NK-92 (cell line): ENCODE results near the gene UBP1.
"Not testable (repeated sequence)": the region's sequence is repeated elsewhere in the genome, so short reads cannot be mapped to it uniquely, and the experiment has no call there.

Source experiments
- DNase-seq: peaks from one replicate; lab custom pipeline; 2025; ENCODE audit not compliant: unreplicated experiment; lab: John Stamatoyannopoulos, UW

The UBP1 gene

DNA sequence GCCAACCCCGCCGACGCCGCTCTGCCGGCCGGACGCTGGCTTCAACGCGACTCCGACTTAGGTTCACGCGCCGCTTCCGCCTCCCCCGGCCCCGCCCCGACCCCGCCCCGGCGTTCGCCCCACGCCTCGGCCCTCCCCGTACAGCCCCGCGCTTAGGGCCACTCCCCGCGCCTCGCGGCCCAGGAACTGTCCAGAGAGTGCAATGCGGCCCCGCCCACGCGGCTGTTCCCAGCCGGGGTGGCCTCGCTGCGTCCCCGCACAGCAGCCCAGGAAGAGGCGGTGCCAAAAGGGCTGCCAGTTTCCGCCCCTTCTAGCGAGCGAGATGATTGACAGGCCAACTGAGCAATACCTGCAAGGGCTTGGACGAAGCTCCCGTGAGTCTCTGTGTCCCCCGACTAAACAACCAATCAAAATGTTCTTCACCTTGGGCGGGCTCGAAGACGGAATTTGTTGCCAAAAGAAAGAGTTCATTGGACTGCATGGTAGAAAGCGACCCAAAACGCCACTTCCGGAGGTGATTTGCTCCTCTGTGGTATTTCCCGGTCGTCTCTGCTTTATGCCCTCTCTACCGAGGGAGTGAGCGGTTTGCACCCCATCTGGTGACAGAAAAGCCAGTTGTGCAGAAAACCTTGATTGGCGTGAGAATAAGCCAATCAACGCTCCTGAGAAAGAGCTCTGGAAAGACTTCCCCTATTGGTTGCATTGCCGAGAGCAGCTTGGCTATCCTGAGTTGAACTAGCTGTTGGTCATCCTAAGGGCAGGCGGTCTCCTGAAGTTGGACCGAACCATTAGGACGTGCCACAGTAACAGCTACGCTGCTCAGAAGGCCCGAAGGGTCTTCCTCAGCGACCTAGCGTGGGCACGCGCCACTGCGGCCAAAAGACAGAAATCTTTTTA lies at the start of gene UBP1:
Gene UBP1, minus strand, starts transcription at position 78 of the 897 bp plus-strand sequence. CDS start 557 bp downstream, outside the sequence.
- peak; percentile 95 for DNase-seq

DNA sequence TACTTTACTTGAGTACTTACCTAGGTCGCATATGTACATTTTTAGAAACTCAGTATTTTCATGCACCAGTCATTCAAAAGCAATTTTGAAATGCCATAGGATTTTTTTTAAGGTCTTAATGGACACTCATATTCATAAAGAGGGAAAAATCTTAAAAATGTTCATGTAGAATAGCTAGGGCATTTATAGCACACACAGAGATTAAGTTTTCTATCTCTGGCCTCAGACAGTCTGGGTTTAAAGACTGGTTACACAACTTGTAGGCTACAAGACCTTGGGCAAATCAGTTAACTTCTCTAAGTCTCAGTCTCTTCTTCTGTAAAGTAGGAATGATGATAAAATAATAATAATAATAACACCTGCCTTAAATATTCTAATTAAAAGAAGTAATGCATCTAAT lies 48.5 kb upstream of the UBP1 start:
- DNase-seq: no peak

DNA sequence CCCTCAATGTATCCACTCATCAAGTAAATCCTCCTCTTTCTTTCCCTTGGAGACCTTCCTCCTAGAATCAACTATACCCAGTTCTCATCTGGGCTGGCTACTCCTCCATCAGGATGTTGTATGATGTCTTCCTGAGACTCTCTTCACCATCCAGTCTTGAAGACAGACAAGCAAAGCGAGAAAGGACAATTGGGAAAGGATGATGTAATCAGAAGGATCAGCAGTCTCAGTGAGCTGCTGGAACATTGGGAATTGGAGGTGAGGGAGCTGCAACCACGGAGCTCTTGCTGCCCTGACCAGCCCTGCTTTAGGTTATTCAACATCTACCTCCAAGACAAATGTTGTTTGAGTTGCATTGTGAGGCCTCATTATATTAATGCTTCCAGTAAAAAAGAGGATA lies 48.0 kb upstream of the UBP1 start:
- DNase-seq: no peak

- DNase-seq: no peak
Observed at GRCh38 chr3:33482111-33482521, 41.9 kb upstream of the UBP1 start.

DNA sequence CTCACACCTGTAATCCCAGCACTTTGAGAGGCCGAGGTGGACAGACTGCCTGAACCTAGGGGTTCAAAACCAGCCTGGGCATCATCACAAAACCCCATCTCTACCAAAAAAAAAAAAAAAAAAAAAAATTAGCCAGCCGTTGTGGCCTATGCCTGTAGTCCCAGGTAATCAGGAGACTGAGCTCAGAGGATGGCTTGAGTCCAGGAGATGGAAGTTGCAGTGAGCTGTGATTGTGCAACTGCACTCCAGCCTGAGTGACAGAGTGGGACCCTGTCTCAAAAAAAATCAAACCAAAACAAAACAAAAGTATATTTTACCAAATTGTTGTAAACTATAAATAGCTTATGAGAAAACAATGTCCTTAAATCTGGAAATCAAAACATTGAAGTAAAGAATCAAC lies 34.7 kb upstream of the UBP1 start:
- no peak for DNase-seq

GRCh38 chr3:33473813-33474212 lies 33.6 kb upstream of the UBP1 start:
- DNase-seq: no peak

GRCh38 chr3:33467786-33468185 lies 27.6 kb upstream of the UBP1 start:
- DNase-seq: no peak

DNA sequence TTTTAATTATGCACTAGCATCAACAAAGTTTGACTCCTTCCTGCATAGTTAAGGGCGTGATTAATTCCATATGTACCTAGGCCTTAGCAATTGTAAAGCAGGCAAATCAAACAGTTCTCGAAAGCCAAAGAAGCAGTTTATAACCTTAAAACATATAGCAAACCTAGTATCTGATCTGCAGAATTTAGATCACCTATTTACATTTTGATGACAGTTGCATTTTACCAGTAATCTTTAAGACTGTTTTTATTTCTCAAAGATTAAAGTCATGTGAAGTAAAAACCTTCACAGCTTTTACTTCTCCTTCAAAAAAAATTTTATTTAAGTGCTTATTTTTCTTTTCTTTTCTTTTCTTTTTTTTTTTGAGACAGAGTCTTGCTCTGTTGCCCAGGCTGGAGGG lies 20.9 kb upstream of the UBP1 start:
- no peak for DNase-seq

- not testable (repeated sequence) for DNase-seq
Observed at GRCh38 chr3:33459577-33459976, 19.4 kb upstream of the UBP1 start.

- DNase-seq: no peak
Observed at GRCh38 chr3:33458446-33458845, 18.2 kb upstream of the UBP1 start.

DNA sequence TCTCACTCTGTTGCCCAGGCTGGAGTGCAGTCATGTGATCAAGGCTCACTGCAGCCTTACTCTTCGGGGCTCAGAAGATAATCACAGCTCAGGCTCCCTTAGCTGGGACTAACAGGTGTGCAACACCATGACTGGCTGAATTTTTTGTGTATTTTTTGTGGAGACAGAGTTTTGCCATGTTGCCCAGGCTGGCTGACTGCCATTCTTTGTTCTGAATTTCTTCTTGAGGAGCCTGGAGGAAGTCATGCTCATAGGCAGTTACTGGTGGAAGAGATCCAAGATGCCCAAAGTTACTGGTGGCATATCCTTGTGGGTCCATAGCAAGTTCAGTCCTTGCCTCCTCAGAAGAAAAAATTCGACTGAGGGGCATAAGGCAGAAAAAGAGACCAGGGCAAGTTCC lies 16.6 kb upstream of the UBP1 start:
- DNase-seq: no peak

DNA sequence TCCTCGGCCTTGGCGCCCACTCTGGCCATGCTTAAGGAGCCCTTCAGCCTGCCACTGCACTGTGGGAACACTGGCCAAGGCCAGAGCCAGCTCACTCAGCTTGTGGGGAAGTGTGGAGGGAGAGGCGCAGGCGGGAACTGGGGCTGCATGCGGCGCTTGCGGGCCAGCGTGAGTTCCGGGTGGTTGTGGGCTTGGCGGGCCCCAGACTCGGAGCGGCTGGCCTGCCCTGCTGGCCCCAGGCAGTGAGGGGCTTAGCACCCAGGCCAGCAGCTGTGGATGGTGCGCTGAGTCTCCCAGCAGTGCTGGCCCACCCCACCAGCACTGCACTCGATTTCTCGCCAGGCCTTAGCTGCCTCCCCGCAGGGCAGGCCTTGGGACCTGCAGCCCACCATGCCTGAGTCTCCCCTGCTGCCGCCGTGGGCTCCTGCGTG lies 13.1 kb upstream of the UBP1 start:
- no peak for DNase-seq

DNA sequence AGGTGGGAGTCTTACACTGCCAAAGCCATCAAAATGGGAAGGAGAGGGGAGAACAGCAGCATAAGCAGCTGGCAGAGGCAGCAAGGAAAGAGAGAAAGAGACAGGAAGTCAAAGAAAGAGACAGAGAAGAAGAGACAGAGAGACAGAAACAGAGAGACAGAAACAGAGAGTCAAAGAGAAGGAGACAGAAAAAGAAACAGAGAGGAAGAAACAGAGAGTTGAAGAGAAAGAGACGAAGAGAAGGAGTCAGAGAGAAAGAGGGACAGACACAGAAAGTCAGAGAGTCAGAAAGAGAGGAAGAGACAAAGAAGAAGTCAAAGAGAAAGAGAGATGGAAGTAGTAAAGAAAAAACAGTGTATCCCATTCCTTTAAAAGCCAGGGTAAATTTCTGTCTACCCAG lies 11.8 kb upstream of the UBP1 start:
- DNase-seq: not testable (repeated sequence)

GRCh38 chr3:33447958-33448357 lies 7.8 kb upstream of the UBP1 start:
- DNase-seq: no peak

GRCh38 chr3:33447256-33447625 lies 7.0 kb upstream of the UBP1 start:
- not testable (repeated sequence) for DNase-seq

- no peak for DNase-seq
Observed at GRCh38 chr3:33442190-33442589, 2.0 kb upstream of the UBP1 start.

DNA sequence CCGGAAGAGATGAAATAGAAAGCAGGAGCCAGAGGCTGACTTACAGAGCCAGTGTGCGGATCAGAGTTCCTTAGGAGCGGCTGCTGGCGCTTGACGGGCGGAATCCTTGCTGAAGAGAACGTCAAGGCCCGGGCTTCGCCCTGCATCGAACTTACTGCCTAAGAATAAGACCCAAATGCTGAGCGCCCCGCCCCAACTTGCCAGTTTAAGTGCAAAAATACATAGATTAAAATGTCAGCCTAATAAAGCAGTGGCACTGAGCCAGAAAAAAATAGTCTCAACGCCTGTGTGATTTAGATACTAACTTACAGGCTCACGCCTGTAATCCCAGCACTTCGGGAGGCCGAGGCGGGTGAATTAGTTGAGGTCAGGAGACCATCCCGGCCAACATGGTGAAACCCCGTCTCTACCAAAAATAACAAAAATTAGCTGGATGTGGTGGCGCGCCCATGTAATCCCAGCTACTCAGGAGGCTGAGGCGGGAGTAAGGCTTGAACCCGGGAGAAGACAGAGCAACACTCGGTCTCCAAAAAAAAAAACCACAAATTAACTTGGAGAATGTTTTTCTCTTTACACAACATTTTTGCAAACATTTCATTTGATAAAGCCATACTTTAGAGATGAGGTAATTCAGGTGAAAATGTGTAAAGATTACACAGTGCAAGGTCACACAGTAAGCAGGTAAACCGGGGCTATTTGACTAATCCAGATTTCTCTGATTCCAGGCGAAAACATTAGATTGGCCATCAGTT lies 1.2 kb upstream of the UBP1 start:
- DNase-seq: no peak

GRCh38 chr3:33439546-33440327 lies 468 bp downstream of the UBP1 start:
- no peak for DNase-seq

GRCh38 chr3:33438881-33439545 lies 1.2 kb downstream of the UBP1 start:
- no peak for DNase-seq

DNA sequence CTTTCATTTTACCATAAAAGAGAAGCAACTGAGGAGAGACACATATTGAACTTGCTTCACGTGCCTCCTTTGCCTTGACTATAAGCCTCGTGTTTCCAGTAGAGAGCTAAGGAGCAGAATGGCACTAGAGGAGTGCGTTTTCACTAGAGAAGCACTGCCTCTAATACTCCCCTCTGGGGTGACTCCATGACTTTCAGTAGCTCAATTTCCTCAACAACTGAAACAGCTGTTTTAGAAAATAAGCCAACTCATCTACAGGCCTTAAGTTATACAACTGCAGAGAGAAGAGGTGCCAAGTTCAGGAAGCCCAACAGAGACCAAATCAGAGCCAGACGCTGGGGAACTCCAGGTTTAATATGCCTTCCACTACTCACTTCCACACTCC lies 1.9 kb downstream of the UBP1 start:
- DNase-seq: no peak
